HepG2 (cell line): Measurements from ENCODE around the gene NAB2. TPM values are rescaled to one million over a fixed set of nuclear protein-coding genes. Genes with fewer than 3 reads are reported as not detected.

ENCODE experiments used
- EP300 ChIP-seq, 3 experiments: sonication (generic) in 1 of 3; formaldehyde crosslinking in 1 of 3; IDR thresholded peaks; 2 replicates each; pipeline versions ENCODE4 v1.5.1 to v1.6.1; 2011 to 2020; ENCODE audit warnings: low read depth in 2 of 3, low read length in 2 of 3, borderline replicate concordance in 1 of 3, improper control_type of control experiment in 1 of 3, mild to moderate bottlenecking in 1 of 3, missing genetic modification reagents in 1 of 3, moderate library complexity in 1 of 3
- GFI1 ChIP-seq: sonication (generic); formaldehyde crosslinking; IDR thresholded peaks from 2 replicates; pipeline ENCODE4 v1.5.0; 2020; ENCODE audit warnings: missing genetic modification reagents, mild to moderate bottlenecking, borderline replicate concordance
- GLI4 ChIP-seq: sonication (generic); formaldehyde crosslinking; IDR thresholded peaks from 2 replicates; pipeline ENCODE4 v1.5.1; 2020; ENCODE audit warnings: missing genetic modification reagents, mild to moderate bottlenecking, moderate library complexity, borderline replicate concordance
- PHF8 ChIP-seq: sonication (generic); formaldehyde crosslinking; IDR thresholded peaks from 2 replicates; pipeline ENCODE4 v1.5.0; 2020; ENCODE audit warnings: missing genetic modification reagents
- RBAK ChIP-seq: sonication (generic); formaldehyde crosslinking; IDR thresholded peaks from 2 replicates; pipeline ENCODE4 v1.5.1; 2020; ENCODE audit warnings: mild to moderate bottlenecking, missing genetic modification reagents
- RBM22 ChIP-seq: fragments of 200-400 bp; formaldehyde crosslinking; optimal IDR thresholded peaks from 2 replicates; pipeline ENCODE3; 2017; ENCODE audit warnings: mild to moderate bottlenecking, low read length, moderate library complexity
- SPEN ChIP-seq: sonication (generic); formaldehyde crosslinking; IDR thresholded peaks from 2 replicates; pipeline ENCODE4 v1.5.1; 2020; ENCODE audit warnings: low read depth, mild to moderate bottlenecking, missing genetic modification reagents
- THYN1 ChIP-seq: sonication (generic); formaldehyde crosslinking; IDR thresholded peaks from 2 replicates; pipeline ENCODE4 v1.8.1; 2023; ENCODE audit warnings: low read depth, mild to moderate bottlenecking, moderate library complexity, missing genetic modification reagents, borderline replicate concordance
- ZBTB7A ChIP-seq: sonication (generic); formaldehyde crosslinking; IDR thresholded peaks from 2 replicates; pipeline ENCODE4 v1.8.0; 2022; ENCODE audit warnings: mild to moderate bottlenecking, missing genetic modification reagents
- ZEB1 ChIP-seq: IDR thresholded peaks from 2 replicates; pipeline ENCODE4 v1.6.1; 2012; ENCODE audit warnings: mild to moderate bottlenecking, low read depth, inconsistent platforms; ENCODE audit not compliant: insufficient replicate concordance
- ZMYM2 ChIP-seq: sonication (generic); formaldehyde crosslinking; IDR thresholded peaks from 2 replicates; pipeline ENCODE4 v1.8.0; 2022; ENCODE audit warnings: mild to moderate bottlenecking, missing genetic modification reagents
- ZMYM4 ChIP-seq: sonication (generic); formaldehyde crosslinking; IDR thresholded peaks from 2 replicates; pipeline ENCODE4 v1.8.1; 2023; ENCODE audit warnings: mild to moderate bottlenecking, missing genetic modification reagents
- ZNF12 ChIP-seq: sonication (generic); formaldehyde crosslinking; IDR thresholded peaks from 2 replicates; pipeline ENCODE4 v1.5.0; 2020; ENCODE audit warnings: missing genetic modification reagents
- ZNF160 ChIP-seq: sonication (generic); formaldehyde crosslinking; IDR thresholded peaks from 2 replicates; pipeline ENCODE4 v1.8.0; 2022; ENCODE audit warnings: mild to moderate bottlenecking, inconsistent platforms, missing genetic modification reagents
- ZNF367 ChIP-seq: sonication (generic); formaldehyde crosslinking; IDR thresholded peaks from 2 replicates; pipeline ENCODE4 v1.4.0; 2020; ENCODE audit warnings: missing genetic modification reagents, borderline replicate concordance
- ZNF552 ChIP-seq: sonication (generic); formaldehyde crosslinking; IDR thresholded peaks from 2 replicates; pipeline ENCODE4 v1.9.0; 2022; ENCODE audit warnings: missing genetic modification reagents, mild to moderate bottlenecking, borderline replicate concordance
- ZNF615 ChIP-seq: sonication (generic); formaldehyde crosslinking; IDR thresholded peaks from 2 replicates; pipeline ENCODE4 v1.5.0; 2020; ENCODE audit warnings: mild to moderate bottlenecking, missing genetic modification reagents, borderline replicate concordance
- ZNF788 ChIP-seq: sonication (generic); formaldehyde crosslinking; IDR thresholded peaks from 2 replicates; pipeline ENCODE4 v1.5.0; 2020; ENCODE audit warnings: mild to moderate bottlenecking, missing genetic modification reagents, borderline replicate concordance
- ZSCAN21 ChIP-seq: sonication (generic); formaldehyde crosslinking; IDR thresholded peaks from 2 replicates; pipeline ENCODE4 v1.8.0; 2022; ENCODE audit warnings: mild to moderate bottlenecking, missing genetic modification reagents, moderate library complexity, borderline replicate concordance
- ZSCAN31 ChIP-seq: sonication (generic); formaldehyde crosslinking; IDR thresholded peaks from 2 replicates; pipeline ENCODE4 v1.5.0; 2020; ENCODE audit warnings: low read depth, mild to moderate bottlenecking, missing genetic modification reagents
- polyA plus RNA-seq, 8 experiments: library from polyadenylated mRNA; depleted of rRNA in 3 of 8; stranded (reverse) in 7 of 8; unstranded in 1 of 8; fragments of >200 nt; fragmentation: Illumina TruSeq in 4 of 8; extraction: Trizol in 4 of 8; gene quantifications; 2 replicates each; pipeline versions ENCODE4 v1.2.1 to v1.2.3, GENCODE V29; 2011 to 2016; ENCODE audit warnings: low read depth in 4 of 8, missing spikeins in 1 of 8, mixed read lengths in 1 of 8; ENCODE audit not compliant: insufficient read depth in 1 of 8
- total RNA-seq, 5 experiments: library from RNA; depleted of rRNA; stranded (reverse); fragments of >200 nt; fragmentation: Illumina TruSeq; extraction: Trizol; gene quantifications; 2 replicates each; pipeline ENCODE4 v1.2.3, GENCODE V29; 2016; ENCODE audit warnings: low read depth in 1 of 5
- TF ChIP-seq, protein P1 (sequence below): fragments of 450-650 bp; IDR thresholded peaks from 2 replicates; pipeline ENCODE4 v1.6.1; 2017
- TF ChIP-seq, protein P2 (sequence below): sonication (generic); formaldehyde crosslinking; IDR thresholded peaks from 2 replicates; pipeline ENCODE4 v1.5.0; 2020; ENCODE audit warnings: mild to moderate bottlenecking, missing genetic modification reagents, borderline replicate concordance
- TF ChIP-seq, protein P3 (sequence below): sonication (generic); formaldehyde crosslinking; IDR thresholded peaks from 2 replicates; pipeline ENCODE4 v1.4.0; 2020; ENCODE audit warnings: low read depth, mild to moderate bottlenecking, missing genetic modification reagents

The NAB2 gene
- total and polyA plus RNA-seq, 2 of the 13 experiments (the other 11 are each of a cell fraction or from before 2014, with no cell fraction given), result 11.7 to 12.9 TPM

GRCh38 chr12:57127726-57128518 is 39.0 kb downstream of the NAB2 start, which contains the start of gene LRP1 (continued):
- TF ChIP-seq ZSCAN31 (CRISPR knock-in tag) (0 out of 2 replicates have a peak, but pooled peaks have one; percentile 31), ZEB1 (peak; percentile 18), ZBTB7A (CRISPR knock-in tag) (peak; percentile 64; the same call in 1 of the 2 replicates), GLI4 (CRISPR knock-in tag) (no peak), PHF8 (CRISPR knock-in tag) (peak; percentile 73), ZNF552 (CRISPR knock-in tag) (no peak), RBM22 (no peak), THYN1 (CRISPR knock-in tag) (no peak), RBAK (no peak), ZMYM2 (CRISPR knock-in tag) (no peak), ZNF615 (CRISPR knock-in tag) (no peak; the same call in 1 of the 2 replicates), EP300 (IDR thresholded peaks at IDR 0.05; ENCODE audit: low read depth in 2 of 2, low read length in 2 of 2) (no peak), EP300 (CRISPR knock-in tag; IDR thresholded peaks at IDR 0.05; ENCODE audit: borderline replicate concordance) (no peak), ZNF12 (no peak), ZMYM4 (CRISPR knock-in tag) (0 out of 2 replicates have a peak, but pooled peaks have one; percentile 28), ZNF788 (CRISPR knock-in tag) (peak; percentile 44; the same call in 1 of the 2 replicates), ZSCAN21 (peak; percentile 83), ZNF367 (no peak), GFI1 (peak; percentile 95), SPEN (CRISPR knock-in tag) (0 out of 2 replicates have a peak, but pooled peaks have one; percentile 19), ZNF160 (CRISPR knock-in tag) (peak; percentile 30; the same call in 1 of the 2 replicates)
- TF ChIP-seq, protein P1, sequence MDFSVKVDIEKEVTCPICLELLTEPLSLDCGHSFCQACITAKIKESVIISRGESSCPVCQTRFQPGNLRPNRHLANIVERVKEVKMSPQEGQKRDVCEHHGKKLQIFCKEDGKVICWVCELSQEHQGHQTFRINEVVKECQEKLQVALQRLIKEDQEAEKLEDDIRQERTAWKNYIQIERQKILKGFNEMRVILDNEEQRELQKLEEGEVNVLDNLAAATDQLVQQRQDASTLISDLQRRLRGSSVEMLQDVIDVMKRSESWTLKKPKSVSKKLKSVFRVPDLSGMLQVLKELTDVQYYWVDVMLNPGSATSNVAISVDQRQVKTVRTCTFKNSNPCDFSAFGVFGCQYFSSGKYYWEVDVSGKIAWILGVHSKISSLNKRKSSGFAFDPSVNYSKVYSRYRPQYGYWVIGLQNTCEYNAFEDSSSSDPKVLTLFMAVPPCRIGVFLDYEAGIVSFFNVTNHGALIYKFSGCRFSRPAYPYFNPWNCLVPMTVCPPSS, result no peak
- TF ChIP-seq, protein P2, sequence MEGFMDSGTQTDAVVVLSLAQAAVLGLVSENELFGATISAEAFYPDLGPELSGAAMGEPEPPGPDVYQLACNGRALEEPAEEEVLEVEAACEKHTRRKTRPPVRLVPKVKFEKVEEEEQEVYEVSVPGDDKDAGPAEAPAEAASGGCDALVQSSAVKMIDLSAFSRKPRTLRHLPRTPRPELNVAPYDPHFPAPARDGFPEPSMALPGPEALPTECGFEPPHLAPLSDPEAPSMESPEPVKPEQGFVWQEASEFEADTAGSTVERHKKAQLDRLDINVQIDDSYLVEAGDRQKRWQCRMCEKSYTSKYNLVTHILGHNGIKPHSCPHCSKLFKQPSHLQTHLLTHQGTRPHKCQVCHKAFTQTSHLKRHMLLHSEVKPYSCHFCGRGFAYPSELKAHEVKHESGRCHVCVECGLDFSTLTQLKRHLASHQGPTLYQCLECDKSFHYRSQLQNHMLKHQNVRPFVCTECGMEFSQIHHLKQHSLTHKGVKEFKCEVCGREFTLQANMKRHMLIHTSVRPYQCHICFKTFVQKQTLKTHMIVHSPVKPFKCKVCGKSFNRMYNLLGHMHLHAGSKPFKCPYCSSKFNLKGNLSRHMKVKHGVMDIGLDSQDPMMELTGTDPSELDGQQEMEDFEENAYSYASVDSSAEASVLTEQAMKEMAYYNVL (CRISPR knock-in tag), result 0 out of 2 replicates have a peak, but pooled peaks have one; percentile 14
- TF ChIP-seq, protein P3, sequence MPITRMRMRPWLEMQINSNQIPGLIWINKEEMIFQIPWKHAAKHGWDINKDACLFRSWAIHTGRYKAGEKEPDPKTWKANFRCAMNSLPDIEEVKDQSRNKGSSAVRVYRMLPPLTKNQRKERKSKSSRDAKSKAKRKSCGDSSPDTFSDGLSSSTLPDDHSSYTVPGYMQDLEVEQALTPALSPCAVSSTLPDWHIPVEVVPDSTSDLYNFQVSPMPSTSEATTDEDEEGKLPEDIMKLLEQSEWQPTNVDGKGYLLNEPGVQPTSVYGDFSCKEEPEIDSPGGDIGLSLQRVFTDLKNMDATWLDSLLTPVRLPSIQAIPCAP, result no peak
